Prostate gland (tissue), 2 donors: ENCODE data around the gene TGM6. TPM values are rescaled to one million over a fixed set of nuclear protein-coding genes. Genes with fewer than 3 reads are reported as not detected.

Experiments
- DNase-seq: peaks from one replicate; pipeline ENCODE4 v3.0.0-alpha.2; 2019; ENCODE audit warnings: low spot score
- H3K27ac ChIP-seq, 2 donors: fragments of 200-600 bp; sonication (generic); 2 replicates each; pipeline ENCODE4 v1.5.1; 2017 to 2019
- H3K27me3 ChIP-seq: fragments of 200-600 bp; sonication (generic); replicated peaks from 2 replicates; pipeline ENCODE4 v1.5.1; 2019; ENCODE audit not compliant: insufficient read depth
- H3K36me3 ChIP-seq, 2 donors: fragments of 200-600 bp; sonication (generic); 1 replicate in 1 of 2; 2 replicates in 1 of 2; pipeline versions ENCODE4 v1.5.1 to v1.8.1; 2017 to 2019
- H3K4me1 ChIP-seq: fragments of 200-600 bp; sonication (generic); replicated peaks from 2 replicates; pipeline ENCODE4 v1.5.1; 2019
- H3K4me3 ChIP-seq, 2 donors: fragments of 200-600 bp; sonication (generic); 2 replicates each; pipeline ENCODE4 v1.5.1; 2017 to 2019
- H3K9me3 ChIP-seq: fragments of 200-600 bp; sonication (generic); 2 replicates; pipeline ENCODE4 v1.5.1; 2017
- CTCF ChIP-seq, 4 experiments: fragments of 200-600 bp in 2 of 4; fragments of 450-650 bp in 2 of 4; sonication (generic) in 2 of 4; IDR thresholded peaks; 1 replicate in 3 of 4; 2 replicates in 1 of 4; pipeline ENCODE4 v1.5.1; 2016 to 2019; ENCODE audit warnings: antibody characterized with exemption in 4 of 4, mild to moderate bottlenecking in 2 of 4, moderate library complexity in 2 of 4
- POLR2A ChIP-seq: fragments of 450-650 bp; IDR thresholded peaks from one replicate; pipeline ENCODE4 v1.6.1; 2016; ENCODE audit warnings: antibody characterized with exemption, mild to moderate bottlenecking
- POLR2AphosphoS5 ChIP-seq: sonication (generic); formaldehyde crosslinking; IDR thresholded peaks from one replicate; pipeline ENCODE4 v1.6.1; 2017; ENCODE audit warnings: antibody characterized with exemption
- WGBS: methylation state at CpG from one replicate; pipeline ENCODE4 v1.1.5; 2018; 5-methylcytosine and 5-hydroxymethylcytosine counted together
- intact Hi-C: fragments of 100-400 bp; cut with DNase I; formaldehyde crosslinking; loops from one replicate; pipeline ENCODE4 v1.14.2; 2022
- total RNA-seq, 2 donors: library from RNA; depleted of rRNA; stranded (reverse); fragments of >200 nt; gene quantifications; one replicate each; pipeline ENCODE4 v1.1.0, GENCODE V29; 2016

The TGM6 gene
- total RNA-seq, 2 donors from 2014 or later: not detected

- Histone ChIP-seq H3K4me1 (no peaks in the 10 kb centered on the region), H3K9me3 (no peaks in the 10 kb centered on the region), H3K4me3 (no peak overlapping the region), H3K36me3 (no peaks in the 10 kb centered on the region), H3K27ac (no peak overlapping the region), H3K27me3 (no peaks in the 10 kb centered on the region)
- no peak for DNase-seq
- 57% methylated on average over 5 of the region's 5 CpGs for WGBS
- intact Hi-C loops: no loop called here
- no peak for TF ChIP-seq POLR2AphosphoS5
- no peak for TF ChIP-seq POLR2A
- TF ChIP-seq CTCF (IDR thresholded peaks at IDR 0.05): no peak
Observed at GRCh38 chr20:2385026-2385425, 4.3 kb downstream of the TGM6 start.

DNA sequence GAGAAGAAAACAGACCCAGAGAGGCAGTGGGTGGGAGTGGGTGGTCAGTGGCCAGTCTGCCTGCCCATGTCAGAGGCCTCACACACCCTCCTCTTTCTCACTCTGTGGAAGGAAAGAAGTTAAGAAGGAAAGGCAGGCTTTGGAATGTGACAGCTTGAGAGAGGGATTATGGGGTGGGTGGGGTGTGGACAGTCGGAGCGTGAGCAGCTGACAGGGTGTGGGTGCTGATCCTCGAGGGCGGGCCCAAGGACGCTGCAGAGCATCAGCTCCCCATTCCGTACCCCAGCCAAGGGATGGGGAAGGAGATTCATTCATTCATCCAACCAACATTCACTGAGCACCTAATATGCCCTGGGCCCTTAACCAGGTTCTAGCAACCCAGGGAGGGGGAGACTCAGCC lies 4.8 kb downstream of the TGM6 start:
- no peaks in the 10 kb centered on the region for H3K4me1 ChIP-seq
- TF ChIP-seq POLR2AphosphoS5 (no peak), POLR2A (no peak), CTCF (IDR thresholded peaks at IDR 0.05) (no peak)
- H3K27ac ChIP-seq: no peak overlapping the region
- no peaks in the 10 kb centered on the region for H3K9me3 ChIP-seq
- 49% methylated on average over 6 of the region's 6 CpGs for WGBS
- no peak for DNase-seq
- H3K27me3 ChIP-seq: no peaks in the 10 kb centered on the region
- no peak overlapping the region for H3K4me3 ChIP-seq
- no peaks in the 10 kb centered on the region for H3K36me3 ChIP-seq
- intact Hi-C loops: no loop called here

DNA sequence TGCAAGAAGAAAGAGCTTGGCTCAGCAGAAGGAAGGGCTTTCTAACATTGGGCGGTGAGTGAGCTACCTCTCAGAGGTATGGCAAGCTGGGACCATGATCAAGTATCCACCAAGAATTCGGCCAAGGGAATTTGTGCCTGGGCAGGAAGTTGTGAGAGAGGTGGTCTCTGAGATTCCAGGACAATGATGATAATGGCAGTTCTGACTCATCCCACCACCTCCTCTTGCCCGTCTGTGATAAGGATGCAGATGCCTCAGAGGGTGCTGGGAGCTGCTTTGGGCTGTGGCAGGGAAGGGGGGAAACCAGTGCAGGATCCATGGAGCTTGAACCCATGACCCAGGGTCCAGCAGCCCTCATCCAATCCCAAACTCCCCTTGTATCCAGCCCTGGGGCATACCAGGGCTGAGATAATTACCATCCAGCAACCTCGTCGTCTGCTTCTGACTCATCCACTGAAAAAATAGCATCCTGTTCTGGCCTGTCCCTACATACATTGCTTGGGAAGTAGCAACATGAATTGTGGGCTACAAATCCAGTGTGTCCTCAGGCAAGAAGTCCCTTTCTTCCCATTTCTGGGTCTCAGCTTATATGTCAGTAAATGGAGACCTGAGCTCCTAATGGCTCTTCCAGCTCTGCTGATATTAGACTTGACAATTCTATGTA lies 5.9 kb downstream of the TGM6 start:
- WGBS: 51% methylated on average over 5 of the region's 5 CpGs
- intact Hi-C loops: no loop called here
- Histone ChIP-seq H3K27me3 (no peaks in the 10 kb centered on the region), H3K36me3 (no peaks in the 10 kb centered on the region), H3K4me3 (no peak overlapping the region), H3K27ac (no peak overlapping the region), H3K9me3 (no peaks in the 10 kb centered on the region), H3K4me1 (no peaks in the 10 kb centered on the region)
- DNase-seq: no peak
- TF ChIP-seq POLR2AphosphoS5 (no peak), POLR2A (no peak), CTCF (IDR thresholded peaks at IDR 0.05) (no peak)

GRCh38 chr20:2387180-2387577 lies 6.5 kb downstream of the TGM6 start:
- no peaks in the 10 kb centered on the region for H3K4me1 ChIP-seq
- no peak for TF ChIP-seq POLR2AphosphoS5
- peak in 2 of 4 experiments; percentile 16 to 38 for TF ChIP-seq CTCF (IDR thresholded peaks at IDR 0.05)
- H3K9me3 ChIP-seq: no peaks in the 10 kb centered on the region
- H3K4me3 ChIP-seq: no peak overlapping the region
- H3K36me3 ChIP-seq: no peaks in the 10 kb centered on the region
- WGBS: 44% methylated on average over 2 of the region's 2 CpGs
- no peak overlapping the region for H3K27ac ChIP-seq
- intact Hi-C loops: no loop called here
- no peak for DNase-seq
- H3K27me3 ChIP-seq: no peaks in the 10 kb centered on the region

- no peak for DNase-seq
- Histone ChIP-seq H3K4me1 (no peaks in the 10 kb centered on the region), H3K9me3 (no peaks in the 10 kb centered on the region), H3K4me3 (no peak overlapping the region), H3K27me3 (no peaks in the 10 kb centered on the region), H3K27ac (no peak overlapping the region), H3K36me3 (no peaks in the 10 kb centered on the region)
- intact Hi-C loops: no loop called here
- TF ChIP-seq POLR2AphosphoS5 (no peak), POLR2A (no peak), CTCF (IDR thresholded peaks at IDR 0.05) (no peak)
- 75% methylated on average over 4 of the region's 4 CpGs for WGBS
Observed at GRCh38 chr20:2387580-2387979, 6.9 kb downstream of the TGM6 start.
